IMR-90 (cell line): Measurements from ENCODE around the gene PNRC2. TPM values are rescaled to one million over a fixed set of nuclear protein-coding genes. Genes with fewer than 3 reads are reported as not detected.

Experiments used
- ATAC-seq: fragments of 200-7000 bp; cut with Tn5 transposase; 2 replicates; pipeline ENCODE4 v1.9.1; 2020; ENCODE audit warnings: low read depth, mild to moderate bottlenecking, moderate library complexity
- BruUV-seq: library from RNA; stranded (reverse); fragments of 400-500 nt; replicated peaks from 2 replicates; lab custom pipeline; 2021; lab: Mats Ljungman, UMichigan
- CTCF ChIA-PET: fragments of 300-600 bp; formaldehyde crosslinking; extraction: SDS; loops from one replicate; lab custom pipeline; 2021; ENCODE audit warnings: antibody characterized with exemption; lab: Yijun Ruan, JAX
- POLR2A ChIA-PET: fragments of 300-600 bp; sonication (Branson Sonifier 250); formaldehyde crosslinking; loops from one replicate; lab custom pipeline; 2022; ENCODE audit warnings: antibody characterized with exemption; ENCODE audit not compliant: unreplicated experiment; lab: Charles Lee
- DNase-seq: peaks from one replicate; pipeline ENCODE4 v3.0.0; 2013
- H2AFZ ChIP-seq: replicated peaks from 2 replicates; pipeline ENCODE3; 2013; ENCODE audit warnings: low read length, mild to moderate bottlenecking; ENCODE audit not compliant: poor library complexity
- H2AK5ac ChIP-seq: 2 replicates; pipeline ENCODE4 v1.6.1; 2013; ENCODE audit warnings: low read depth, low read length, inconsistent platforms
- H2AK9ac ChIP-seq: replicated peaks from 2 replicates; pipeline ENCODE3; 2013; ENCODE audit warnings: mild to moderate bottlenecking, low read depth, low read length, moderate library complexity; ENCODE audit not compliant: poor library complexity
- H2BK120ac ChIP-seq: 2 replicates; pipeline ENCODE4 v1.6.1; 2013; ENCODE audit warnings: low read depth, low read length, inconsistent platforms
- H2BK15ac ChIP-seq: 3 replicates; pipeline ENCODE4 v1.6.1; 2013; ENCODE audit warnings: low read depth, low read length, inconsistent platforms
- H2BK20ac ChIP-seq: 2 replicates; pipeline ENCODE4 v1.6.1; 2013; ENCODE audit warnings: low read depth, mild to moderate bottlenecking, inconsistent platforms, low read length, moderate library complexity
- H2BK5ac ChIP-seq: 2 replicates; pipeline ENCODE4 v1.6.1; 2013; ENCODE audit warnings: mild to moderate bottlenecking, low read depth, low read length, inconsistent platforms; ENCODE audit not compliant: poor library complexity, severe bottlenecking
- H3K14ac ChIP-seq: replicated peaks from 2 replicates; pipeline ENCODE4 v1.6.1; 2013; ENCODE audit warnings: low read depth, low read length, inconsistent platforms
- H3K18ac ChIP-seq: 2 replicates; pipeline ENCODE4 v1.6.1; 2013; ENCODE audit warnings: low read depth, low read length, control low read depth
- H3K23ac ChIP-seq: 2 replicates; pipeline ENCODE4 v1.6.1; 2013; ENCODE audit warnings: low read depth, low read length, inconsistent platforms
- H3K27ac ChIP-seq: 2 replicates; pipeline ENCODE4 v1.5.1; 2013; ENCODE audit warnings: mild to moderate bottlenecking, control low read depth, low read length; ENCODE audit not compliant: insufficient read depth
- H3K27me3 ChIP-seq: 2 replicates; pipeline ENCODE4 v1.6.1; 2013; ENCODE audit warnings: low read length; ENCODE audit not compliant: control insufficient read depth, insufficient read depth
- H3K36me3 ChIP-seq: 2 replicates; pipeline ENCODE4 v1.6.1; 2013; ENCODE audit warnings: low read length, mixed read lengths; ENCODE audit not compliant: control insufficient read depth, insufficient read depth
- H3K4ac ChIP-seq: 2 replicates; pipeline ENCODE4 v1.6.1; 2013; ENCODE audit warnings: low read depth, low read length, inconsistent platforms
- H3K4me1 ChIP-seq: 2 replicates; pipeline ENCODE4 v1.6.1; 2013; ENCODE audit warnings: low read length, mixed read lengths; ENCODE audit not compliant: control insufficient read depth, insufficient read depth
- H3K4me2 ChIP-seq: 2 replicates; pipeline ENCODE4 v1.6.1; 2013; ENCODE audit warnings: low read depth, mild to moderate bottlenecking, control low read depth, low read length, moderate library complexity
- H3K4me3 ChIP-seq: 2 replicates; pipeline ENCODE4 v1.5.1; 2013; ENCODE audit warnings: low read depth, mild to moderate bottlenecking, control low read depth, low read length, moderate library complexity; ENCODE audit not compliant: insufficient read depth
- H3K56ac ChIP-seq: 2 replicates; pipeline ENCODE4 v1.6.1; 2013; ENCODE audit warnings: low read length, inconsistent platforms; ENCODE audit not compliant: insufficient read depth; ENCODE audit errors: extremely low read depth
- H3K79me1 ChIP-seq, 2 experiments: 2 replicates each; pipeline ENCODE4 v1.6.1; 2013; ENCODE audit warnings: low read length in 2 of 2, inconsistent platforms in 1 of 2, low read depth in 1 of 2
- H3K9ac ChIP-seq: 2 replicates; pipeline ENCODE4 v1.6.1; 2013; ENCODE audit warnings: low read depth, low read length, control low read depth
- H3K9me1 ChIP-seq: 2 replicates; pipeline ENCODE4 v1.6.1; 2013; ENCODE audit warnings: low read length, inconsistent platforms; ENCODE audit not compliant: insufficient read depth
- H3K9me3 ChIP-seq: 2 replicates; pipeline ENCODE4 v1.6.1; 2013; ENCODE audit warnings: low read length; ENCODE audit not compliant: control insufficient read depth, insufficient read depth
- H4K20me1 ChIP-seq: 2 replicates; pipeline ENCODE4 v1.6.1; 2013; ENCODE audit warnings: low read length, inconsistent platforms; ENCODE audit not compliant: insufficient read depth
- H4K5ac ChIP-seq: 2 replicates; pipeline ENCODE4 v1.6.1; 2013; ENCODE audit warnings: mild to moderate bottlenecking, low read depth, low read length, control low read depth
- H4K8ac ChIP-seq, 2 experiments: 2 replicates each; pipeline ENCODE4 v1.6.1; 2013; ENCODE audit warnings: low read depth in 2 of 2, low read length in 2 of 2, control low read depth in 1 of 2, inconsistent platforms in 1 of 2
- H4K91ac ChIP-seq: 2 replicates; pipeline ENCODE4 v1.6.1; 2013; ENCODE audit warnings: low read depth, low read length, inconsistent platforms; ENCODE audit not compliant: insufficient read depth
- BHLHE40 ChIP-seq: fragments of 150-350 bp; IDR thresholded peaks from 2 replicates; pipeline ENCODE4 v1.6.1; 2016; ENCODE audit warnings: mild to moderate bottlenecking, low read depth, low read length
- CEBPB ChIP-seq: IDR thresholded peaks from 2 replicates; pipeline ENCODE4 v1.6.1; 2012; ENCODE audit warnings: low read depth, low read length, improper control_type of control experiment
- CHD1 ChIP-seq: IDR thresholded peaks from 2 replicates; pipeline ENCODE4 v1.6.1; 2012; ENCODE audit warnings: low read depth, low read length, improper control_type of control experiment
- CTCF ChIP-seq: conservative IDR thresholded peaks from 2 replicates; pipeline ENCODE4 v1.5.1; 2012; ENCODE audit warnings: mild to moderate bottlenecking, low read depth, low read length, improper control_type of control experiment
- FOS ChIP-seq: fragments of 150-350 bp; IDR thresholded peaks from 2 replicates; pipeline ENCODE4 v1.6.1; 2016; ENCODE audit warnings: low read depth, low read length
- MAFK ChIP-seq: IDR thresholded peaks from 2 replicates; pipeline ENCODE4 v1.6.1; 2012; ENCODE audit warnings: low read depth, low read length, improper control_type of control experiment
- MAZ ChIP-seq: IDR thresholded peaks from 2 replicates; pipeline ENCODE4 v1.6.1; 2012; ENCODE audit warnings: low read depth, mild to moderate bottlenecking, low read length, improper control_type of control experiment, moderate library complexity, borderline replicate concordance
- MXI1 ChIP-seq: IDR thresholded peaks from 2 replicates; pipeline ENCODE4 v1.6.1; 2012; ENCODE audit warnings: low read depth, mild to moderate bottlenecking, low read length, moderate library complexity, borderline replicate concordance
- NFE2L2 ChIP-seq: fragments of 150-350 bp; IDR thresholded peaks from 2 replicates; pipeline ENCODE4 v1.6.1; 2016; ENCODE audit warnings: low read depth, mild to moderate bottlenecking, low read length
- POLR2A ChIP-seq: IDR thresholded peaks from 2 replicates; pipeline ENCODE4 v1.6.1; 2012; ENCODE audit warnings: mild to moderate bottlenecking, low read depth, low read length
- RAD21 ChIP-seq: IDR thresholded peaks from 2 replicates; pipeline ENCODE4 v1.6.1; 2012; ENCODE audit warnings: low read length, improper control_type of control experiment
- RCOR1 ChIP-seq: IDR thresholded peaks from 2 replicates; pipeline ENCODE4 v1.6.1; 2012; ENCODE audit warnings: mild to moderate bottlenecking, low read length, improper control_type of control experiment; ENCODE audit not compliant: insufficient replicate concordance
- RFX5 ChIP-seq: IDR thresholded peaks from 2 replicates; pipeline ENCODE4 v1.8.0; 2012; ENCODE audit warnings: low read depth, mild to moderate bottlenecking, low read length, moderate library complexity
- SMC3 ChIP-seq: fragments of 150-350 bp; IDR thresholded peaks from 2 replicates; pipeline ENCODE4 v1.6.1; 2016; ENCODE audit warnings: low read depth, mild to moderate bottlenecking, antibody characterized with exemption, low read length, moderate library complexity
- WGBS, 2 experiments: methylation state at CpG; one replicate each; pipeline versions ENCODE4 v1.1.5 to v1.1.7; 2013; ENCODE audit warnings: missing lambda C conversion rate in 2 of 2; ENCODE audit not compliant: insufficient read length in 1 of 2; ENCODE audit errors: extremely low coverage in 2 of 2; 5-methylcytosine and 5-hydroxymethylcytosine counted together
- dilution Hi-C: fragments of 300-500 bp; cut with HindIII; formaldehyde crosslinking; loops from one replicate; pipeline ENCODE4 v1.14.3; 2018; ENCODE audit warnings: low sequenced_read_pairs; ENCODE audit not compliant: unreplicated experiment
- in situ Hi-C: fragments of 300-500 bp; cut with MboI; formaldehyde crosslinking; loops from 3 replicates; pipeline ENCODE4 v1.14.3; 2019; ENCODE audit warnings: low sequenced_read_pairs, inconsistent platforms, mixed read lengths
- intact Hi-C: fragments of 100-400 bp; cut with micrococcal nuclease; formaldehyde crosslinking; loops from 2 replicates; pipeline ENCODE4 v1.10.0; 2022
- polyA plus RNA-seq, 3 experiments: library from polyadenylated mRNA; depleted of rRNA; stranded (reverse); fragments of >200 nt; gene quantifications; 2 replicates each; pipeline ENCODE4 v1.2.3, GENCODE V29; 2012; ENCODE audit warnings: low replicate concordance in 1 of 3
- total RNA-seq: library from RNA; depleted of rRNA; stranded (reverse); fragments of >200 nt; gene quantifications from 2 replicates; pipeline ENCODE4 v1.2.3, GENCODE V29; 2012
- TF ChIP-seq, protein P1 (sequence below): fragments of 150-350 bp; IDR thresholded peaks from 2 replicates; pipeline ENCODE4 v1.6.1; 2016; ENCODE audit warnings: low read depth, mild to moderate bottlenecking, low read length, moderate library complexity, borderline replicate concordance
- TF ChIP-seq, protein P2 (sequence below): fragments of 150-350 bp; IDR thresholded peaks from 2 replicates; pipeline ENCODE4 v1.6.1; 2017; ENCODE audit warnings: mild to moderate bottlenecking, antibody characterized with exemption, low read length, low read depth

The PNRC2 gene
- total and polyA plus RNA-seq, 2 of the 4 experiments (the other 2 are of a cell fraction): 50.6 to 76.0 TPM

DNA sequence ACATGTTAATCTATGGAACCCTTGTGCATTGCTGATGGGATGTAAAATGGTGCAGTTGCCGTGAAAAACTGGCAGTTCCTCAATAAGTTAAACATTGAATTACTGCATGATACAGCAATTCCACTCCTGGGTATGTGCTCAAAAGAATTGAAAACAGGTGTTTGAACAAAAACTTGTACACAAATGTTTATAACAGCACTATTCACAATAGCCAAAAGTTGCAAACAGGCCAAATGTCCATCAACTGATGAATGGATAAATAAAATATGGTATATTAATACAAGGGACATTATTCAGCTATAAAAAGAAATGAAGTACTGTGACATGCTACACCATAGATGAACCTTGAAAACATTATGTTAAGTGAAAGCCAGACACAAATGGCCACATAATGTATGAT is 38.2 kb downstream of the PNRC2 start:
- Histone ChIP-seq H2AK5ac (no peak overlapping the region), H4K8ac (no peak overlapping the region), H2BK120ac (no peak overlapping the region), H4K20me1 (no peaks in the 10 kb centered on the region), H3K4me1 (0 out of 2 replicates have a peak, but pooled peaks cover 2% of the 10 kb centered on the region), H3K9me3 (no peaks in the 10 kb centered on the region), H3K23ac (no peak overlapping the region), H3K27ac (no peak overlapping the region), H3K9me1 (no peaks in the 10 kb centered on the region), H3K56ac (no peak overlapping the region), H3K79me1 (no peaks in the 10 kb centered on the region), H3K36me3 (no peaks in the 10 kb centered on the region), H3K27me3 (no peaks in the 10 kb centered on the region), H3K18ac (no peak overlapping the region), H3K4me3 (no peak overlapping the region), H4K91ac (no peak overlapping the region), H3K14ac (no peak overlapping the region), H3K4ac (no peak overlapping the region), H2BK15ac (no peak overlapping the region), H4K5ac (no peak overlapping the region), H2AFZ (no peak overlapping the region), H2AK9ac (no peak overlapping the region), H3K9ac (no peak overlapping the region), H2BK20ac (no peak overlapping the region), H2BK5ac (no peak overlapping the region), H3K4me2 (no peak overlapping the region)
- DNase-seq (no peak), ATAC-seq (no peak)
- dilution Hi-C loops: no loop called here
- intact Hi-C loops: no loop called here
- in situ Hi-C loops: no loop called here
- CTCF ChIA-PET: no interaction called here
- no CpG with 5 or more reads among the region's 1 CpG for WGBS, 2 experiments
- POLR2A ChIA-PET: no interaction called here
- BruUV-seq: no TSS peak
- no peak for TF ChIP-seq MAFK
- no peak for TF ChIP-seq CTCF
- TF ChIP-seq CEBPB: no peak
- no peak for TF ChIP-seq NFE2L2
- no peak for TF ChIP-seq RCOR1
- TF ChIP-seq FOS: no peak
- no peak for TF ChIP-seq MAZ
- no peak for TF ChIP-seq POLR2A
- TF ChIP-seq CHD1: no peak
- TF ChIP-seq MXI1: no peak
- no peak for TF ChIP-seq RFX5
- TF ChIP-seq SMC3: no peak
- no peak for TF ChIP-seq BHLHE40
- no peak for TF ChIP-seq RAD21
- TF ChIP-seq, protein P1, sequence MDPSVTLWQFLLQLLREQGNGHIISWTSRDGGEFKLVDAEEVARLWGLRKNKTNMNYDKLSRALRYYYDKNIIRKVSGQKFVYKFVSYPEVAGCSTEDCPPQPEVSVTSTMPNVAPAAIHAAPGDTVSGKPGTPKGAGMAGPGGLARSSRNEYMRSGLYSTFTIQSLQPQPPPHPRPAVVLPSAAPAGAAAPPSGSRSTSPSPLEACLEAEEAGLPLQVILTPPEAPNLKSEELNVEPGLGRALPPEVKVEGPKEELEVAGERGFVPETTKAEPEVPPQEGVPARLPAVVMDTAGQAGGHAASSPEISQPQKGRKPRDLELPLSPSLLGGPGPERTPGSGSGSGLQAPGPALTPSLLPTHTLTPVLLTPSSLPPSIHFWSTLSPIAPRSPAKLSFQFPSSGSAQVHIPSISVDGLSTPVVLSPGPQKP: no peak
- TF ChIP-seq, protein P2, sequence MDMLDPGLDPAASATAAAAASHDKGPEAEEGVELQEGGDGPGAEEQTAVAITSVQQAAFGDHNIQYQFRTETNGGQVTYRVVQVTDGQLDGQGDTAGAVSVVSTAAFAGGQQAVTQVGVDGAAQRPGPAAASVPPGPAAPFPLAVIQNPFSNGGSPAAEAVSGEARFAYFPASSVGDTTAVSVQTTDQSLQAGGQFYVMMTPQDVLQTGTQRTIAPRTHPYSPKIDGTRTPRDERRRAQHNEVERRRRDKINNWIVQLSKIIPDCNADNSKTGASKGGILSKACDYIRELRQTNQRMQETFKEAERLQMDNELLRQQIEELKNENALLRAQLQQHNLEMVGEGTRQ: no peak
